Activated gamma-delta T cell treated with anti-CD3 and anti-CD28 coated beads, Interleukin-2, amount 50 U/mL, for 16 hours (primary cell): ENCODE data around the gene ENTPD3.

Experiments used
- DNase-seq: peaks from one replicate; pipeline ENCODE4 v3.0.0-alpha.2; 2020; ENCODE audit warnings: low read depth

ENTPD3 gene

GRCh38 chr3:40387001-40387894 lies at the start of gene ENTPD3:
Gene ENTPD3 (plus strand): TSS chr3:40387184. CDS start chr3:40388058, 874 bp downstream.
- no peak for DNase-seq

- no peak for DNase-seq
These were observed 47.1 kb upstream of the ENTPD3 start for GRCh38 chr3:40339871-40340270.

- DNase-seq, result no peak
These were observed 46.3 kb upstream of the ENTPD3 start for GRCh38 chr3:40340541-40341170.

- no peak for DNase-seq
These were observed 45.3 kb upstream of the ENTPD3 start for GRCh38 chr3:40341671-40342070.

GRCh38 chr3:40350529-40350928 lies 36.5 kb upstream of the ENTPD3 start:
- no peak for DNase-seq

- DNase-seq, result no peak
These were observed 31.6 kb upstream of the ENTPD3 start for GRCh38 chr3:40355410-40355809.

- DNase-seq, result no peak
These were observed 28.5 kb upstream of the ENTPD3 start for GRCh38 chr3:40358454-40358853.

- no peak for DNase-seq
These were observed 23.3 kb upstream of the ENTPD3 start for GRCh38 chr3:40363674-40364073.

- no peak for DNase-seq
These were observed 20.5 kb upstream of the ENTPD3 start for GRCh38 chr3:40366203-40367162.

- no peak for DNase-seq
These were observed 17.3 kb upstream of the ENTPD3 start for GRCh38 chr3:40369716-40370115.

GRCh38 chr3:40377822-40378221 lies 9.2 kb upstream of the ENTPD3 start:
- DNase-seq, result no peak

- DNase-seq, result no peak
These were observed 7.2 kb upstream of the ENTPD3 start for GRCh38 chr3:40379674-40380306.

- DNase-seq, result no peak
These were observed 4.9 kb upstream of the ENTPD3 start for GRCh38 chr3:40381904-40382616.

GRCh38 chr3:40382617-40382979 lies 4.4 kb upstream of the ENTPD3 start:
- DNase-seq, result no peak

GRCh38 chr3:40386213-40386612 lies 771 bp upstream of the ENTPD3 start:
- no peak for DNase-seq

GRCh38 chr3:40387895-40388254 lies 891 bp downstream of the ENTPD3 start:
- no peak for DNase-seq

- DNase-seq, result no peak
These were observed 9.4 kb downstream of the ENTPD3 start for GRCh38 chr3:40396406-40396805.

- no peak for DNase-seq
These were observed 10.1 kb downstream of the ENTPD3 start for GRCh38 chr3:40397129-40397528.

- no peak for DNase-seq
These were observed 10.9 kb downstream of the ENTPD3 start for GRCh38 chr3:40397912-40398311.

- DNase-seq, result no peak
These were observed 11.4 kb downstream of the ENTPD3 start for GRCh38 chr3:40398346-40398745.

- no peak for DNase-seq
These were observed 17.7 kb downstream of the ENTPD3 start for GRCh38 chr3:40404591-40405198.
